ENCODE data around the gene LILRB2. TPM values are rescaled to one million over a fixed set of nuclear protein-coding genes. Genes with fewer than 3 reads are reported as not detected.
"Not testable (repeated sequence)": the region's sequence is repeated elsewhere in the genome, so short reads cannot be mapped to it uniquely, and the experiment has no call there.

Gene LILRB2
- total and polyA plus RNA-seq, 2 donors from 2014 or later, result 1.9 to 11.5 TPM

- DNase-seq (no peak), FAIRE-seq (no peak)
- no peak overlapping the region for H3K4me3 ChIP-seq (ENCODE audit: low read length in 3 of 3)
- H3K4me1 ChIP-seq (ENCODE audit: control insufficient read depth in 2 of 3, insufficient read depth in 2 of 3, low read depth in 1 of 3, low read length in 3 of 3), result no peaks in the 10 kb centered on the region
- no peaks in the 10 kb centered on the region for H3K36me3 ChIP-seq (ENCODE audit: control insufficient read depth in 2 of 3, insufficient read depth in 3 of 3, low read length in 3 of 3)
- no peak overlapping the region for H3K9ac ChIP-seq (ENCODE audit: low read length in 3 of 3)
- H3K27ac ChIP-seq (ENCODE audit: low read depth in 2 of 2, low read length in 2 of 2), result no peak overlapping the region
- TF ChIP-seq, protein P1, sequence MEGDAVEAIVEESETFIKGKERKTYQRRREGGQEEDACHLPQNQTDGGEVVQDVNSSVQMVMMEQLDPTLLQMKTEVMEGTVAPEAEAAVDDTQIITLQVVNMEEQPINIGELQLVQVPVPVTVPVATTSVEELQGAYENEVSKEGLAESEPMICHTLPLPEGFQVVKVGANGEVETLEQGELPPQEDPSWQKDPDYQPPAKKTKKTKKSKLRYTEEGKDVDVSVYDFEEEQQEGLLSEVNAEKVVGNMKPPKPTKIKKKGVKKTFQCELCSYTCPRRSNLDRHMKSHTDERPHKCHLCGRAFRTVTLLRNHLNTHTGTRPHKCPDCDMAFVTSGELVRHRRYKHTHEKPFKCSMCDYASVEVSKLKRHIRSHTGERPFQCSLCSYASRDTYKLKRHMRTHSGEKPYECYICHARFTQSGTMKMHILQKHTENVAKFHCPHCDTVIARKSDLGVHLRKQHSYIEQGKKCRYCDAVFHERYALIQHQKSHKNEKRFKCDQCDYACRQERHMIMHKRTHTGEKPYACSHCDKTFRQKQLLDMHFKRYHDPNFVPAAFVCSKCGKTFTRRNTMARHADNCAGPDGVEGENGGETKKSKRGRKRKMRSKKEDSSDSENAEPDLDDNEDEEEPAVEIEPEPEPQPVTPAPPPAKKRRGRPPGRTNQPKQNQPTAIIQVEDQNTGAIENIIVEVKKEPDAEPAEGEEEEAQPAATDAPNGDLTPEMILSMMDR (IDR thresholded peaks at IDR 0.05; ENCODE audit: borderline replicate concordance, extremely low read depth, insufficient read depth), result no peak
- no peaks in the 10 kb centered on the region for H3K9me3 ChIP-seq (ENCODE audit: control insufficient read depth in 2 of 3, insufficient read depth in 1 of 3, low read length in 3 of 3)
- no peaks in the 10 kb centered on the region for H3K27me3 ChIP-seq (ENCODE audit: control insufficient read depth, insufficient read depth, low read length)
- intact Hi-C loops (cut with DNase I), result loop anchor here (10.0 kb wide), 1 partner anchor 55 kb away; the partner anchor contains the start of gene TMC4
These were observed 50.9 kb downstream of the LILRB2 start for GRCh38 chr19:54230031-54230430.

- DNase-seq, result no peak
- no peaks in the 10 kb centered on the region for H3K27me3 ChIP-seq (ENCODE audit: control insufficient read depth, insufficient read depth, low read length)
- no peaks in the 10 kb centered on the region for H3K36me3 ChIP-seq (ENCODE audit: control insufficient read depth in 2 of 3, insufficient read depth in 3 of 3, low read length in 3 of 3)
- intact Hi-C loops (cut with DNase I), result no loop called here
- H3K9me3 ChIP-seq (ENCODE audit: control insufficient read depth in 2 of 3, insufficient read depth in 1 of 3, low read length in 3 of 3), result no peaks in the 10 kb centered on the region
- no peak overlapping the region for H3K9ac ChIP-seq (ENCODE audit: low read length in 3 of 3)
- TF ChIP-seq, protein P1 (IDR thresholded peaks at IDR 0.05; ENCODE audit: borderline replicate concordance, extremely low read depth, insufficient read depth), result no peak
- no peak overlapping the region for H3K27ac ChIP-seq (ENCODE audit: low read depth in 2 of 2, low read length in 2 of 2)
- H3K4me1 ChIP-seq (ENCODE audit: control insufficient read depth in 2 of 3, insufficient read depth in 2 of 3, low read depth in 1 of 3, low read length in 3 of 3), result no peaks in the 10 kb centered on the region
- no peak overlapping the region for H3K4me3 ChIP-seq (ENCODE audit: low read length in 3 of 3)
- FAIRE-seq, result no peak
These were observed 51.8 kb downstream of the LILRB2 start for GRCh38 chr19:54229146-54229545.

DNA sequence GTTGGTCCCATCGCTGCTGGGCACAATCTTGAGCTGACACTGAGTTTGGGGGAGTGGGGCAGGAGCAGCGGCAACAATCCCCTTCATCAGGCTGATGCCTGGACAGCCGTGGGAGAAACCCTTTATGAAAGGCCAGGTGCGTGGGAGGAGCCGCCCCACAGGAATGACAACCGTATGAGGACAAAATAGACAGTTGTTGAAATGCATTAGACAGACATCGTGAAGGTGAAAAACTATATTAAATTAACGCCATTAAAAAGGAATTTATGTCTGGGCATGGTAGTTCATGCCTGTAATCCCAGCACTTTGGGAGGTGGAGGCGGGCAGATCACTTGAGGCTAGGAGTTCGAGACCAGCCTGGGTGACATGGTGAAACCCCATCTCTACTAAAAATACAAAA is 56.3 kb downstream of the LILRB2 start:
- H3K27me3 ChIP-seq (ENCODE audit: control insufficient read depth, insufficient read depth, low read length); H3K9ac ChIP-seq (ENCODE audit: low read length in 3 of 3); FAIRE-seq; DNase-seq; H3K36me3 ChIP-seq (ENCODE audit: control insufficient read depth in 2 of 3, insufficient read depth in 3 of 3, low read length in 3 of 3); H3K9me3 ChIP-seq (ENCODE audit: control insufficient read depth in 2 of 3, insufficient read depth in 1 of 3, low read length in 3 of 3); H3K4me1 ChIP-seq (ENCODE audit: control insufficient read depth in 2 of 3, insufficient read depth in 2 of 3, low read depth in 1 of 3, low read length in 3 of 3); H3K4me3 ChIP-seq (ENCODE audit: low read length in 3 of 3); intact Hi-C loops (cut with DNase I); H3K27ac ChIP-seq (ENCODE audit: low read depth in 2 of 2, low read length in 2 of 2): not testable (repeated sequence)

DNA sequence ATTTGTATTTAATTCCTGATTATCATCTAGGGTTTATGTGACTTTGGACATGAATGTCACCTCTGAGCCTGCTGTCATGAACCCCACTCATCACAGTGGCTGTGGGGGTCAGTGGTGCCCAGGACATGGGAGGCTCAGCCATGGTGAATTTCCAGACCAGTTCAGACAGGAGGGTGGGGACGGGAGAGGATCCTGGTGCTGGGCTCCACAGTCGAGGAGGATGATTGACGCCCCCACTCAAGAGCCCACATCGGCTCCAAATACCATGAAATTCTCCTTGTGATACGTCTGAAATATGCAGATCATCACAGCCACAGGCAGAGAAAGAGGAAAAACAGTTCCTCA is 57.0 kb downstream of the LILRB2 start:
- H3K9ac ChIP-seq (ENCODE audit: low read length in 3 of 3); H3K9me3 ChIP-seq (ENCODE audit: control insufficient read depth in 2 of 3, insufficient read depth in 1 of 3, low read length in 3 of 3); H3K27me3 ChIP-seq (ENCODE audit: control insufficient read depth, insufficient read depth, low read length); H3K4me1 ChIP-seq (ENCODE audit: control insufficient read depth in 2 of 3, insufficient read depth in 2 of 3, low read depth in 1 of 3, low read length in 3 of 3); FAIRE-seq; intact Hi-C loops (cut with DNase I); H3K4me3 ChIP-seq (ENCODE audit: low read length in 3 of 3); H3K36me3 ChIP-seq (ENCODE audit: control insufficient read depth in 2 of 3, insufficient read depth in 3 of 3, low read length in 3 of 3); DNase-seq; H3K27ac ChIP-seq (ENCODE audit: low read depth in 2 of 2, low read length in 2 of 2): not testable (repeated sequence)

Small RNA genes lying within 50 kb of the gene (microRNA-seq; reads per million reads assigned to microRNA genes)
- gene MIR4752, result not detected

Other genes starting within 250 kb of the LILRB2 start
- gene VSTM1, start 217.2 kb downstream of the LILRB2 start, total RNA-seq, result 0.35 TPM
- 1.0 TPM for gene VSTM1, start 217.2 kb downstream of the LILRB2 start, polyA plus RNA-seq (ENCODE audit: insufficient read depth, low read depth, low replicate concordance)
- not detected for gene TARM1, start 199.7 kb downstream of the LILRB2 start, total RNA-seq
- gene TARM1, start 199.7 kb downstream of the LILRB2 start, polyA plus RNA-seq (ENCODE audit: insufficient read depth, low read depth, low replicate concordance), result not detected
- 5.1 TPM for gene OSCAR, start 180.3 kb downstream of the LILRB2 start, total RNA-seq
- 0.77 TPM for gene OSCAR, start 180.3 kb downstream of the LILRB2 start, polyA plus RNA-seq (ENCODE audit: insufficient read depth, low read depth, low replicate concordance)
- 132 TPM for gene NDUFA3, start 178.3 kb downstream of the LILRB2 start, total RNA-seq
- 1,006 TPM for gene NDUFA3, start 178.3 kb downstream of the LILRB2 start, polyA plus RNA-seq (ENCODE audit: insufficient read depth, low read depth, low replicate concordance)
- gene TFPT, start 165.5 kb downstream of the LILRB2 start, total RNA-seq, result 19.2 TPM
- 31.6 TPM for gene TFPT, start 165.5 kb downstream of the LILRB2 start, polyA plus RNA-seq (ENCODE audit: insufficient read depth, low read depth, low replicate concordance)
- gene PRPF31, start 165.4 kb downstream of the LILRB2 start, total RNA-seq, result 57.2 TPM
- gene PRPF31, start 165.4 kb downstream of the LILRB2 start, polyA plus RNA-seq (ENCODE audit: insufficient read depth, low read depth, low replicate concordance), result 55.9 TPM
- 38.1 TPM for gene CNOT3, start 143.3 kb downstream of the LILRB2 start, total RNA-seq
- gene CNOT3, start 143.3 kb downstream of the LILRB2 start, polyA plus RNA-seq (ENCODE audit: insufficient read depth, low read depth, low replicate concordance), result 30.8 TPM
- 8.0 TPM for gene LENG1, start 121.4 kb downstream of the LILRB2 start, total RNA-seq
- gene LENG1, start 121.4 kb downstream of the LILRB2 start, polyA plus RNA-seq (ENCODE audit: insufficient read depth, low read depth, low replicate concordance), result 12.2 TPM
- 98.9 TPM for gene TMC4, start 108.0 kb downstream of the LILRB2 start, total RNA-seq
- gene TMC4, start 108.0 kb downstream of the LILRB2 start, polyA plus RNA-seq (ENCODE audit: insufficient read depth, low read depth, low replicate concordance), result 64.6 TPM
- 64.4 TPM for gene MBOAT7, start 91.5 kb downstream of the LILRB2 start, total RNA-seq
- 41.6 TPM for gene MBOAT7, start 91.5 kb downstream of the LILRB2 start, polyA plus RNA-seq (ENCODE audit: insufficient read depth, low read depth, low replicate concordance)
- gene TSEN34, start 89.8 kb downstream of the LILRB2 start, total RNA-seq, result 33.8 TPM
- 51.0 TPM for gene TSEN34, start 89.8 kb downstream of the LILRB2 start, polyA plus RNA-seq (ENCODE audit: insufficient read depth, low read depth, low replicate concordance)
- 1,209 TPM for gene RPS9, start 80.3 kb downstream of the LILRB2 start, total RNA-seq
- 2,020 TPM for gene RPS9, start 80.3 kb downstream of the LILRB2 start, polyA plus RNA-seq (ENCODE audit: insufficient read depth, low read depth, low replicate concordance)
- 10.0 TPM for gene LILRB3, start 58.1 kb downstream of the LILRB2 start, total RNA-seq
- gene LILRB3, start 58.1 kb downstream of the LILRB2 start, polyA plus RNA-seq (ENCODE audit: insufficient read depth, low read depth, low replicate concordance), result 1.4 TPM
- 2.9 TPM for gene LILRA6, start 38.3 kb downstream of the LILRB2 start, total RNA-seq
- gene LILRA6, start 38.3 kb downstream of the LILRB2 start, polyA plus RNA-seq (ENCODE audit: insufficient read depth, low read depth, low replicate concordance), result not detected
- 5.9 TPM for gene LILRB5, start 23.8 kb downstream of the LILRB2 start, total RNA-seq
- 1.1 TPM for gene LILRB5, start 23.8 kb downstream of the LILRB2 start, polyA plus RNA-seq (ENCODE audit: insufficient read depth, low read depth, low replicate concordance)
- 5.9 TPM for gene LILRA5, start 32.1 kb upstream of the LILRB2 start, total RNA-seq
- gene LILRA5, start 32.1 kb upstream of the LILRB2 start, polyA plus RNA-seq (ENCODE audit: insufficient read depth, low read depth, low replicate concordance), result 1.4 TPM
- 0.69 TPM for gene LILRA4, start 58.1 kb upstream of the LILRB2 start, total RNA-seq
- not detected for gene LILRA4, start 58.1 kb upstream of the LILRB2 start, polyA plus RNA-seq (ENCODE audit: insufficient read depth, low read depth, low replicate concordance)
- 41.9 TPM for gene LAIR1, start 83.8 kb upstream of the LILRB2 start, total RNA-seq
- 4.1 TPM for gene LAIR1, start 83.8 kb upstream of the LILRB2 start, polyA plus RNA-seq (ENCODE audit: insufficient read depth, low read depth, low replicate concordance)
- 1.5 TPM for gene TTYH1, start 134.4 kb upstream of the LILRB2 start, total RNA-seq
- 1.9 TPM for gene TTYH1, start 134.4 kb upstream of the LILRB2 start, polyA plus RNA-seq (ENCODE audit: insufficient read depth, low read depth, low replicate concordance)
- gene LENG8, start 168.1 kb upstream of the LILRB2 start, total RNA-seq, result 208 TPM
- gene LENG8, start 168.1 kb upstream of the LILRB2 start, polyA plus RNA-seq (ENCODE audit: insufficient read depth, low read depth, low replicate concordance), result 48.6 TPM
- gene LENG9, start 182.7 kb upstream of the LILRB2 start, total RNA-seq, result 6.8 TPM
- gene LENG9, start 182.7 kb upstream of the LILRB2 start, polyA plus RNA-seq (ENCODE audit: insufficient read depth, low read depth, low replicate concordance), result 2.0 TPM
- gene CDC42EP5, start 192.2 kb upstream of the LILRB2 start, total RNA-seq, result 29.9 TPM
- gene CDC42EP5, start 192.2 kb upstream of the LILRB2 start, polyA plus RNA-seq (ENCODE audit: insufficient read depth, low read depth, low replicate concordance), result 19.3 TPM
- gene LAIR2, start 221.7 kb upstream of the LILRB2 start, total RNA-seq, result not detected
- gene LAIR2, start 221.7 kb upstream of the LILRB2 start, polyA plus RNA-seq (ENCODE audit: insufficient read depth, low read depth, low replicate concordance), result not detected